Dermis microvascular lymphatic vessel endothelial cell (primary cell): ENCODE data around the gene PI4KA. TPM values are rescaled to one million over a fixed set of nuclear protein-coding genes. Genes with fewer than 3 reads are reported as not detected.
"Not testable (repeated sequence)": the region's sequence is repeated elsewhere in the genome, so short reads cannot be mapped to it uniquely, and the experiment has no call there.

Experiments used
- DNase-seq, 2 donors: peaks; one replicate each; pipeline versions ENCODE4 v3.0.0 to v3.0.0-alpha.2; 2010; ENCODE audit warnings: low read depth in 2 of 2
- total RNA-seq: library from RNA; depleted of rRNA; stranded (reverse); fragments of >200 nt; gene quantifications from 2 replicates; pipeline ENCODE4 v1.2.1, GENCODE V29; 2014

Gene PI4KA
- total RNA-seq, 1 donor from 2014 or later = 19.8 TPM

GRCh38 chr22:20697481-20698113 is 161.0 kb downstream of the PI4KA start:
- peak; percentile 33 to 74 for DNase-seq

GRCh38 chr22:20696056-20696455 is 162.6 kb downstream of the PI4KA start:
- not testable (repeated sequence) for DNase-seq

GRCh38 chr22:20695205-20695604 is 163.4 kb downstream of the PI4KA start:
- not testable (repeated sequence) for DNase-seq

DNA sequence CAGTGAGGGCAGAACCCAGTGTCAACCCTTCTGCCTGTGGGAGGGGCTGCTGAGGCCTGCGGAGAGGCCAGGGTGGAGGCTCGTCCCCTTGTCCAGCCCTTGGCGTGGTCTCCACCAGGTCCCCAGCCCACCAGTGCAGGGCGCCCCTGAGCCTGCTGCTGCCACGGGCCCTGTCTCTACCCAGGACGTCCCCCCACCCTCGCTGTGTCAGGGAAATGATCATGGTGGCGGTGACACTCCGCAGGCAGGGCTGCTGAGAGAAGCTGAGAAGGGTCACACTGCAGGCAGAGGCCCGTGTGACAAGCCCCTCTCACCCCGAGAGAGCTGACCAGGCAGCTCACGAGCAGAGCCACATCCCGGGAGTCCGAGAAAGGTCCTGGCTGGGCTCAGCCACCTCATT is 164.4 kb downstream of the PI4KA start:
- not testable (repeated sequence) for DNase-seq

DNA sequence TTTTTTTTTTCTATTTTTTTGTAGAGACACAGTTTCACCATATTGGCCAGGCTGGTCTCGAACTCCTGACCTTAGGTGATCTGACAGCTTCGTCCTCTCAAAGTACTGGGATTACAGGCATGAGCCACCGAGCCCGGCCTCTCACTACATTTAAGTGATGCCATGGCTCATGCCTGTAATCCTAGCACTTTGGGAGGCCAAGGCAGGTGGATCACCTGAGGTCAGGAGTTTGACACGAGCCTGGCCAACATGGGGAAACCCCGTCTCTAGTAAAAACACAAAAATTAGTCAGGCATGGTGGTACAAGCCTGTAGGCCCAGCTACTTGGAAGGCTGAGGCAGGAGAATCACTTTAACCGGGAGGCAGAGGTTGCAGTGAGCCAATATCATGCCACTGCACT is 165.7 kb downstream of the PI4KA start:
- not testable (repeated sequence) for DNase-seq

- not testable (repeated sequence) for DNase-seq
Observed at GRCh38 chr22:20690586-20691317, 167.9 kb downstream of the PI4KA start.

DNA sequence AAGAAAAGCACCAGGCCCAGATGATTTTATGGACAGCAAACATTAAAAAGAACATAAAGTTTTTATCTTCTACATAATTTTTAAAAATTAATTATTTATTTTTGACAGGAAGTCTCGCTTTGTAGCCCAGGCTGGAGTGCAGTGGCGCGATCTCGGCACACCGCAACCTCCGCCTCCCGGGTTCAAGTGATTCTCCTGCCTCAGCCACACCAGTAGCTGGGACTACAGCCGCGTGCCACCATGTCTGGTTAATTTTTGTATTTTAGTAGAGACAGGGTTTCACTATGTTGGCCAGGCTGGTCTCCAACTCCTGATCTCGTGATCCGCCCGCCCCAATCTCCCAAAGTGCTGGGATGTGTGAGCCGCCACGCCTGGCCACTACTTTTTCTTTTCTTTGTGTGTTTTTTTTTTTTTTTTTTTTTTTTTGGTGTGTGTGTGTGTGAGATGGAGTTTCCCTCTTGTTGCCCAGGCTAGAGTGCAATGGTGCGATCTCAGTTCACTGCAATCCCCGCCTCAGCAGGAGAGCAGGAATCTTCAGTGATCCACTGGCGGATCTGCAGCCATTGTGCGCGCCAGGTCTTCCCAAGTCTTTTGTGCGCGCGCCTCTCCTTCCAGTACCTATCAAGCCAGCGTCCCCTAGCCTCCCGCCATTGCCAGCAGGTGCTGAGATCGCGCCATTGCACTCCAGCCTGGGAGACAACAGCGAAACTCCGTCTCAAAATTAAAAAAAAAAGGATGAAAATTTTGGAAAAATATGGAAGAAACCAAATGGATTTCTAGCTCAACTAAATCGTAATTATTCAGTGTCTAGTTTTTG is 171.0 kb downstream of the PI4KA start:
- DNase-seq = not testable (repeated sequence)

- DNase-seq = not testable (repeated sequence)
Observed at GRCh38 chr22:20685764-20686163, 172.8 kb downstream of the PI4KA start.

DNA sequence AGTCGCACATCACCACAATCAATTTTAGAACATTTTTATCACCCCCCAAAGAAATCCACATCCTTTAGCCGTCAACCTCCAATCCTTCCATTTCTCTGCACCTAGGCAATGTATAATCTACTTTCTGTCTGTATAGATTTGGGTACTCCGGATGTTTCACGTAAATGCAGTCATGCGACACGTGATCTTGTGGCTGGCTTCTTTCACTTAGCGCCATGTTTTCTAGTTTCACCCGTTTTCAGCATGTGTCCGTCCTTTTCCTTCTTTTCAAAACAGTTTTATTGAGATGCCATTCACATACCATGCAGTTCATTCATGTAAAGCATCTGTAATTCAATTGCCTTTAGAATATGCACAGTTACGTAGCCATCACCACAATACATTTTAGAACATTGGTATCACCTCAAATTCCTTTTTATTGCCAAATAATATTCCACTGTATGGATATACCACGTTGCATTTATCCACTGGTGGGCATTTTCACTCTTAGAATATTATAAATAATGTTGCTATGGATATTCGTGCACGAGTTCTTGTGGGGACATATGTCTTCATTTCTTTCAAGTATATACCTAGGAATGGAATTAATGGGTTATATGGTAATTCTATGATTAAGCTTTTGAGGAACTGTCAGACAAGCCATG is 179.7 kb downstream of the PI4KA start:
- not testable (repeated sequence) for DNase-seq

DNA sequence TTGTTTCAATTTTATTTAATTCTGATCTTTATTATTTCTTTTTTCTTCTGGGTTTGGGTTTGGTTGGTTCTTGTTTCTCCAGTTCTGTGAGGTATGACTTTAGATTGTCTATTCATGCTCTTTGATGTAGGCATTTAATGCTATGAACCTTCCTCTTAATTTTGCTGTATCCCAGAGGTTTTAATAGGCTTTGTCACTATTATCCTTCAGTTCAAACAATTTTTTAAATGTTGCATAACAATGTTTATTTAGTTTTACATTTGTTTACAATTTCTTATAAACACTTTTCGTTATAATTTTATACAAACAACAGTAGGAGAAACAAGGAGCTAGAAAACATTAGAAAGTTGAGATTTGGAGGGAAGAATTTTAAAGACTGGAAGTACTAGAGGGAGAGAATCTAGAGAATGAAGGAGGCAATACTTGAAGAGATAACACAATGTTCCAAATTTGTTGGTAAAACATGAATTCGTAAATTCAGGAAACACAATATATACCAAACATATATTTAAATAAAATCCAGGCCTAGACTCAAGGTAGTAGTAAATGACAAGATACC is 180.8 kb downstream of the PI4KA start:
- no peak for DNase-seq

GRCh38 chr22:20675613-20676012 is 183.0 kb downstream of the PI4KA start:
- DNase-seq = not testable (repeated sequence)

DNA sequence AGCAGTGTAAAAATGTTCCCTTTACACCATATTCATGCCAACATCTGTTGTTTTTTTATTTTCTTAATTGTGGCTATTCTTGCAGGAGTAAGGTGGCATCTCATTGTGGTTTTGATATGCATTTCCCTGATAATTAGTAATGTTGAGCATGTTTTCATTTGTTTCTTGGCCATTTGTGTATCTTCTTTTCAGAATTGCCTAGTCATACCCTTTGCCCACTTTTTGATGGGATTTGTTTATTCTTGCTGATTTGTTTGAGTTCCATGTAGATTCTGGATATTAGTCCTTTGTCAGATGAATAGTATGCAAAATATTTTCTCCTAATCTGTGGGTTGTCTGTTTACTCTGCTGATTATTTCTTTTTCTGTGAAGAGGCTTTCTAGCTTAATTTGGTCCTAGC is 183.6 kb downstream of the PI4KA start:
- DNase-seq = no peak

DNA sequence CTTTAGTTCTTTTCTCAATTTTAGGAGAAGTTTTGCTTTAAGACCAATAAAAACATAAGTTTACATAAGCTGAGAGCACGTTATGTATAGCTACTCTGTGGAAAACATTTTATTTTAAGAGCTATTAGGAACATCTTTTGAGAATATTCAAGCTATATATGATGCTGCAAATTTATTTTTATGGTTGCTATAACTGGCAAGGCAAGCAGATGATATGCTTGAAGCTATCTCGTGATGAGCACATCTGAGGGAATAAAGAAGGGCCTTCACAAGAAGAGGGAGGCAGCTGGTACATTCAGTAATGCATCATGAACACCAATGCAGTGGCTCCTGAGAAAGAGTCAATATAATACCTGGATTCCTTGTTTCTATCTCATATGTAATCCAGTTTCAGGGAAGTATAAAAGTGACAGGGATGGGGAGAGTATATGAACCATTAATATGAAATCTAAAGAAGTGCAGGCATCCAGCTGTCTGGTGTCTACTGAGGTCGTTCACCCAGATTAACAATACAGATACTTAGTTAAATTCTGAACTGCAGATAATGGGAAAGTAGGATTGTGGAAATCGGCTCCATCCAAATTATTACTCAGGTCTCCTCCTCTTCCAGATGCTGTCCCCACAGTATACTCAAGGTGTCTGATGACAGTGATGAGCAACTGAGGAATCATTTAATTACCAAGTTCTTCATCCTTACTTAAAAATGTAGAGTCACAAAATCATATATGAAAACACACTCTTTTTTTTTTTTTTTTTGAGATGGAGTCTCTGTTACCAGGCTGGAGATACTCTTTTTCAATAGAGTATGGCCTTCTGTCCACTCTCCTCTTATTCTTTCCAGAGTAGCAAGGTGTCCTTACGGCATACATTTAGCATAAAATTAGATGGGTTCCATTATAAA is 185.1 kb downstream of the PI4KA start:
- no peak for DNase-seq

DNA sequence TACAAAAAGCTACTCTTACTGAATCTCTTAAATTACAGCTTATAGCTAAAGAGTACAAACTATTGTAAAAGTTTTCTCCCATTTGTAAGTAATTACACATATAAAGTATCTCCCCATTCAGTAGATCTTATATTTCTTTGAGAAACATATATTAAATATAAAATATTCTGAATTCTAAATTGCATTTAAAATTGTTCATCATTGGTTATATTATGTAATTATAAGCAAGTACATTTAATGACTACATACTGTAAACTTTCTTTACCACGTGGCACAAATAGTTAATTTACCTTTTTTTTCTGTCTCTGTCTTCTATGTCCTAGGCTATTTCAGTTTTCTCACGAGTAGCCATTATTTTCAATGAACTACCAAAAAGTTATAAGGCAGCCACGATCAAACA is 185.9 kb downstream of the PI4KA start:
- no peak for DNase-seq

GRCh38 chr22:20672082-20672424 is 186.6 kb downstream of the PI4KA start:
- no peak for DNase-seq

DNA sequence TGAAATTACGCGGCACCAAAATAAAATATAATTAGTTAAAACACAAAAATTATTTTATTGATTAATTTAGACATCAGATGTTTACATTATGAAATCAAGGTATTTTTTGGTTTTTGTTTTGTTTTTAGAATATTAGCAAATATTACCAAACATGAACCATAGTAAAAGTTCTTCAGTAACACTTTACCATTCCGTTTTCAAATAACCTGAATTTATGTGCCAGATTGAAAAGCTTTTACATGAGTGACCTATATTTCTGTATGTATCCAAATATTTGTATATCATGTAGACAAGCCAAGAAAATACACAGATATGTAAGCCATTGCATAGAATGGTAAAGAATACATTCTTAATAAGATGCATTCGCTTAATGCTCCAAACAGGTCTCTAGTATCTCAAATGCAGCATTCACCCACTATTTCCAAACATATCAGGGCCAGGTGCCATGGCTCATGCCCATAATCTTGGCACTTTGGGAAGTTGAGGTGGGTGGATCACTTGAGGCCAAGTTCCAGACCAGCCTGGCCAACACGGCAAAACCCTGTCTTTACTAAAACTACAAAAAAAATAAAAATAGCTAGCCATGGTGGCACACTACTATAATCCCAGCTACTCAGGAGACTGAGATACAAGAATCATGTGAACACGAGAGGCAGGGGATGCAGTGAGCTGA is 187.1 kb downstream of the PI4KA start:
- DNase-seq = no peak

DNA sequence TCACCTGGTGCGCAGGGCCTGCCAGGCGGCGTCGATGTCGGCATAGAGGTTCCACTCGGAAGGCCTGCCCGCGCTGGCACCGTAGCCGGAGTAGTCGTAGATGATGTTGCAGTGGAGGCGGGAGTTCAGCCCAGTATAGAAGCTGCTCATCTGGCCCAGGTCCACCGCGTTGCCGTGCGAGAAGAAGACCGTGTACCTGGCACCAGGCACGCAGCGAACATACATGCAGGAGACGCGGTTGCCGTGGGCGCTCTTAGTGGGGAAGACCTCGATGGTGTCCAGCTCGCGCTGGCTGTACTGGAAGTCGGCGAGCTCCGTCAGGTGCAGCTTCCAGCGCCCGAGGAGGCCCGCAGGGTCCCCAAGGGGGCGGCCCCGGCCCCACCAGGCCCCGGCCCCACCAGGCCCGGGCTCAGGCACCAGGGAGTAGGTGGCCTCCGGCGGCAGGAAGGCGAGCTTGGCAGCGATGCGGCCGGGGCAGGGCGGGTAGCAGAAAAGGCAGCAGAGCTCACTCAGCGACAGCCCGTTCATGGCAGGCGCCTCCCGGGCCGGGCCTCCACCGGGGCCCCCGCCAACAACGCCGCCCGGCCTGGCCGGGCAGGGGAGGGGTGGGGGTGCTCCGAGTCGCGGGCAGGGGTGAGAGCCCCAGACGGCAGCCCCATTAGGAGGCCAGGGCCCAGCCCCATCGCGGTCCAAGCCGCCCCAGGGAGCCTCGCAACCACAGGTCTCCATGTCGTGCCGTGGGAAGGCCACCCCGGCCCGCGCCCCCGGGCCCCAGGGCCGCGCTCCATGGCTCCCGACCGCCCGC is 188.0 kb downstream of the PI4KA start:
- not testable (repeated sequence) for DNase-seq

DNA sequence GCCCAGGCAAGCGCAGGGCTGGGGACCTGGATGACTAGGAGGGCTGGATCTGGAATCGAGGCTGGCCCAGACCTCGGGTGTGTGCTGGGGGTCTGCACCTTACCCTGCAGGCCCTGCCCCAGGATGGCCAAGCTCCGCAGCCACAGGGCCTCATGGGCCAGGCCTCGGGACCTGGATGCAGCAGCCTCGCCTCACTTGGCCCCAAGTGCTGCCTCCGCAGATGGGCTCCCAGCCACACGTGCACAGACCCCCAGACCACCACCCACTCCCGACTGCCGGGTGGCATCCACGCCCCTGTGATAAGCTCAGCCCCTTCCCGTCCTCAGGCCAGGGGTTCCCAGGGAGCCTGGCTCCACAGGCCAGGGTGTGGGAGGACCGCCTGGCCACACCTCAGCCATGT is 188.7 kb downstream of the PI4KA start:
- DNase-seq = not testable (repeated sequence)

DNA sequence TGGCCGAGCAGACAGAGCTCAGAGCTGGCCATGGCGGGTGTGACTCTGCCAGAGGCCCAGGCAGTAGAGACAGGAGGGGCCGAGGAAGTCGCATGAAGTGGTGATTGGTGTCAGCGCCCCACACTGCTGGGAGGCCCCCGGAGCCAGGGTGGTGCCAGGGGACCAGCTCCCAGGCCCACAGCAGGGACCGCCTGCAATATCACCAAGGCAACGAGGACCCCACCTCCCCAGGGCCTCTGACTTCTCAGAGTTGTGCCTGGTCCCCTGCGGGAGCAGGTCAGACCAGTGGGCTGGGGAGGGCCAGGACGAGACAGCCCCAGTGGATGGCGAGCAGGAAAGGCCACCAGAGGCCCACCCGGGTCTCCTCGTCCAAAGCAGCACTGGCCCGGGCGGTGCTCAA is 189.1 kb downstream of the PI4KA start:
- not testable (repeated sequence) for DNase-seq
